ENCODE results near the gene CCDC32. TPM values are rescaled to one million over a fixed set of nuclear protein-coding genes. Genes with fewer than 3 reads are reported as not detected.
"Not testable (repeated sequence)": the region's sequence is repeated elsewhere in the genome, so short reads cannot be mapped to it uniquely, and the experiment has no call there.

The CCDC32 gene
- polyA plus RNA-seq, 6 donors from 2014 or later, result 199 to 261 (median 219) TPM

- Mint-ChIP-seq H3K27ac (peak overlapping the region in 4 of 6 donors; percentile 12 to 85 (median 65)), H3K36me3 (no peaks in the 10 kb centered on the region), H3K27me3 (no peaks in the 10 kb centered on the region), H3K9me3 (no peaks in the 10 kb centered on the region), H3K4me1 (peaks cover 13 to 33% (median 14%) of the 10 kb centered on the region in 3 donors), H3K4me3 (peak overlapping the region in 7 of 8 donors; percentile 9 to 88 (median 81))
- DNase-seq (no peak), ATAC-seq (ENCODE audit: low read depth in 2 of 2) (no peak)
Measured at GRCh38 chr15:40590667-40591050, 25.8 kb upstream of the CCDC32 start.

- Mint-ChIP-seq H3K9me3 (no peaks in the 10 kb centered on the region), H3K4me3 (no peak overlapping the region), H3K36me3 (no peaks in the 10 kb centered on the region), H3K27me3 (no peaks in the 10 kb centered on the region), H3K27ac (no peak overlapping the region), H3K4me1 (no peaks in the 10 kb centered on the region)
- ATAC-seq (ENCODE audit: low read depth in 2 of 2) (no peak), DNase-seq (no peak)
Measured at GRCh38 chr15:40584191-40584590, 19.3 kb upstream of the CCDC32 start.

- Mint-ChIP-seq H3K27me3 (no peaks in the 10 kb centered on the region), H3K4me3 (peak overlapping the region in 4 of 8 donors; percentile 11 to 62 (median 26)), H3K9me3 (no peaks in the 10 kb centered on the region), H3K4me1 (no peaks in the 10 kb centered on the region), H3K36me3 (no peaks in the 10 kb centered on the region), H3K27ac (no peak overlapping the region)
- ATAC-seq (ENCODE audit: low read depth in 2 of 2) (peak in 1 of 2 donors; percentile 30), DNase-seq (no peak)
Measured at GRCh38 chr15:40582726-40583246, 17.9 kb upstream of the CCDC32 start.

- H3K36me3 Mint-ChIP-seq; ATAC-seq (ENCODE audit: low read depth in 2 of 2); H3K27me3 Mint-ChIP-seq; DNase-seq; H3K4me1 Mint-ChIP-seq; H3K9me3 Mint-ChIP-seq; H3K27ac Mint-ChIP-seq; H3K4me3 Mint-ChIP-seq: not testable (repeated sequence)
Measured at GRCh38 chr15:40581796-40582195, 17.0 kb upstream of the CCDC32 start.

GRCh38 chr15:40578892-40579291 is 14.1 kb upstream of the CCDC32 start:
- no peak overlapping the region for H3K27ac Mint-ChIP-seq
- DNase-seq (no peak), ATAC-seq (ENCODE audit: low read depth in 2 of 2) (no peak)
- H3K4me3 Mint-ChIP-seq, result no peak overlapping the region
- H3K27me3 Mint-ChIP-seq, result no peaks in the 10 kb centered on the region
- H3K9me3 Mint-ChIP-seq, result no peaks in the 10 kb centered on the region
- H3K36me3 Mint-ChIP-seq, result peaks cover 8 to 9% of the 10 kb centered on the region in 2 donors
- H3K4me1 Mint-ChIP-seq, result peaks cover 0 to 7% (median 2%) of the 10 kb centered on the region in 3 donors

- peaks cover 13 to 17% of the 10 kb centered on the region in 2 donors for H3K36me3 Mint-ChIP-seq
- H3K27ac Mint-ChIP-seq; H3K27me3 Mint-ChIP-seq; H3K4me1 Mint-ChIP-seq; DNase-seq; H3K4me3 Mint-ChIP-seq; H3K9me3 Mint-ChIP-seq; ATAC-seq (ENCODE audit: low read depth in 2 of 2): not testable (repeated sequence)
Measured at GRCh38 chr15:40576914-40577313, 12.1 kb upstream of the CCDC32 start.

GRCh38 chr15:40575113-40575512 is 10.3 kb upstream of the CCDC32 start:
- Mint-ChIP-seq H3K27ac (peak overlapping the region in 2 of 6 donors; percentile 11 to 51), H3K27me3 (no peaks in the 10 kb centered on the region), H3K4me1 (peaks cover 12 to 25% (median 13%) of the 10 kb centered on the region in 3 donors), H3K4me3 (no peak overlapping the region), H3K9me3 (no peaks in the 10 kb centered on the region), H3K36me3 (peaks cover 13 to 17% of the 10 kb centered on the region in 2 donors)
- ATAC-seq (ENCODE audit: low read depth in 2 of 2), result no peak
- DNase-seq, result no peak

- peak within 1 kb of the TSS; percentile 95 to 99 (median 98) for H3K4me3 Mint-ChIP-seq
- peaks cover 27 to 59% (median 39%) of the 10 kb centered on the region in 3 donors for H3K4me1 Mint-ChIP-seq
Measured at GRCh38 chr15:40569129-40569953, 4.5 kb upstream of the CCDC32 start, which contains the start of gene RPUSD2. TSS of gene RPUSD2 (plus strand) at chr15:40569299. CDS start at chr15:40569338, 39 bp downstream.

GRCh38 chr15:40567111-40567510 is 2.3 kb upstream of the CCDC32 start:
- ATAC-seq (ENCODE audit: low read depth in 2 of 2) (no peak), DNase-seq (no peak)
- Mint-ChIP-seq H3K36me3 (no peaks in the 10 kb centered on the region), H3K27me3 (no peaks in the 10 kb centered on the region), H3K9me3 (no peaks in the 10 kb centered on the region), H3K4me1 (peaks cover 34 to 74% (median 47%) of the 10 kb centered on the region in 3 donors), H3K27ac (peak overlapping the region in 3 of 6 donors; percentile 24 to 85 (median 57)), H3K4me3 (peak overlapping the region in 6 of 8 donors; percentile 10 to 88 (median 28))

More at GRCh38 chr15:40569129-40569953, 4.5 kb upstream of the CCDC32 start, which contains the start of gene RPUSD2:
- Mint-ChIP-seq H3K36me3 (peaks cover 6 to 8% of the 10 kb centered on the region in 2 donors), H3K27ac (peak within 1 kb of the TSS; percentile 94 to 99 (median 98)), H3K27me3 (no peaks in the 10 kb centered on the region), H3K9me3 (no peaks in the 10 kb centered on the region)
- DNase-seq, result peak; percentile 90
- peak; percentile 66 to 72 for ATAC-seq (ENCODE audit: low read depth in 2 of 2)

- H3K27me3 Mint-ChIP-seq, result no peaks in the 10 kb centered on the region
- peak overlapping the region; percentile 90 to 98 (median 97) for H3K4me3 Mint-ChIP-seq
- ATAC-seq (ENCODE audit: low read depth in 2 of 2), result no peak
- H3K27ac Mint-ChIP-seq, result peak overlapping the region; percentile 90 to 99 (median 97)
- no peaks in the 10 kb centered on the region for H3K9me3 Mint-ChIP-seq
- H3K36me3 Mint-ChIP-seq, result peaks cover 3 to 5% of the 10 kb centered on the region in 2 donors
- no peak for DNase-seq
- H3K4me1 Mint-ChIP-seq, result peaks cover 41 to 74% (median 53%) of the 10 kb centered on the region in 3 donors
Measured at GRCh38 chr15:40565333-40566238, 744 bp upstream of the CCDC32 start.

- Mint-ChIP-seq H3K36me3 (peaks cover 5 to 10% of the 10 kb centered on the region in 2 donors), H3K4me1 (peaks cover 48 to 80% (median 56%) of the 10 kb centered on the region in 3 donors), H3K27ac (peak overlapping the region in 5 of 6 donors; percentile 82 to 94 (median 83)), H3K4me3 (peak overlapping the region; percentile 90 to 98 (median 97)), H3K27me3 (no peaks in the 10 kb centered on the region), H3K9me3 (peaks cover 0 to 2% (median 0%) of the 10 kb centered on the region in 7 donors)
- DNase-seq (no peak), ATAC-seq (ENCODE audit: low read depth in 2 of 2) (no peak)
Measured at GRCh38 chr15:40563426-40563825, 1.4 kb downstream of the CCDC32 start.

- Mint-ChIP-seq H3K27me3 (no peaks in the 10 kb centered on the region), H3K4me1 (peaks cover 54 to 87% (median 63%) of the 10 kb centered on the region in 3 donors), H3K27ac (peak overlapping the region in 3 of 6 donors; percentile 3 to 65 (median 39))
Measured at GRCh38 chr15:40562691-40563090, 2.2 kb downstream of the CCDC32 start.

More at GRCh38 chr15:40562691-40563090, 2.2 kb downstream of the CCDC32 start:
- no peak for ATAC-seq (ENCODE audit: low read depth in 2 of 2)
- Mint-ChIP-seq H3K9me3 (peaks cover 0 to 2% (median 0%) of the 10 kb centered on the region in 7 donors), H3K36me3 (peaks cover 5 to 10% of the 10 kb centered on the region in 2 donors), H3K4me3 (peak overlapping the region; percentile 30 to 98 (median 84))
- no peak for DNase-seq

Measured in naive B cell (primary cell).